MM.1S (cell line): ENCODE data around the gene BCL11A.

Experiments
- DNase-seq: peaks from one replicate; pipeline ENCODE4 v3.0.0-alpha.2; 2015
- H2AFZ ChIP-seq: fragments of 300-600 bp; sonication (generic); 2 replicates; pipeline ENCODE4 v1.6.0; 2016; ENCODE audit warnings: antibody characterized with exemption, low read length
- H3F3A ChIP-seq: fragments of 300-600 bp; sonication (generic); 2 replicates; pipeline ENCODE4 v1.6.1; 2016; ENCODE audit warnings: mild to moderate bottlenecking, antibody characterized with exemption, low read length, moderate library complexity, mixed read lengths; ENCODE audit not compliant: insufficient read depth
- H3K27ac ChIP-seq: fragments of 300-600 bp; sonication (generic); 2 replicates; pipeline ENCODE4 v1.5.1; 2016; ENCODE audit warnings: mild to moderate bottlenecking, low read length
- H3K27me3 ChIP-seq: fragments of 300-600 bp; sonication (generic); replicated peaks from 2 replicates; pipeline ENCODE4 v1.6.0; 2016; ENCODE audit warnings: low read length; ENCODE audit not compliant: insufficient read depth
- H3K36me3 ChIP-seq: fragments of 300-600 bp; sonication (generic); replicated peaks from 2 replicates; pipeline ENCODE4 v1.6.1; 2016; ENCODE audit warnings: mild to moderate bottlenecking, low read length, mixed read lengths; ENCODE audit not compliant: insufficient read depth
- H3K4me1 ChIP-seq: fragments of 300-600 bp; sonication (generic); 2 replicates; pipeline ENCODE4 v1.6.1; 2016; ENCODE audit warnings: low read length, mixed read lengths
- H3K4me2 ChIP-seq: fragments of 300-600 bp; sonication (generic); 2 replicates; pipeline ENCODE4 v1.6.0; 2016; ENCODE audit warnings: low read depth, low read length
- H3K4me3 ChIP-seq: fragments of 300-600 bp; sonication (generic); 2 replicates; pipeline ENCODE4 v1.5.1; 2016; ENCODE audit warnings: low read length, mixed read lengths
- H3K79me2 ChIP-seq: fragments of 300-600 bp; sonication (generic); 2 replicates; pipeline ENCODE4 v1.6.1; 2016; ENCODE audit warnings: mixed run types, low read length, mixed read lengths
- H3K9ac ChIP-seq: fragments of 300-600 bp; sonication (generic); 2 replicates; pipeline ENCODE4 v1.6.1; 2016; ENCODE audit warnings: low read length, mixed read lengths
- H3K9me2 ChIP-seq: fragments of 300-600 bp; sonication (generic); replicated peaks from 2 replicates; pipeline ENCODE4 v1.6.1; 2016; ENCODE audit warnings: mild to moderate bottlenecking, low read length, mixed read lengths; ENCODE audit not compliant: insufficient read depth
- H3K9me3 ChIP-seq: fragments of 300-600 bp; sonication (generic); replicated peaks from 2 replicates; pipeline ENCODE4 v1.6.1; 2016; ENCODE audit warnings: mild to moderate bottlenecking, low read length, mixed read lengths; ENCODE audit not compliant: insufficient read depth
- H4K20me1 ChIP-seq: fragments of 300-600 bp; sonication (generic); 2 replicates; pipeline ENCODE4 v1.6.1; 2016; ENCODE audit warnings: mild to moderate bottlenecking, low read length, moderate library complexity, mixed read lengths; ENCODE audit not compliant: insufficient read depth
- EZH2 ChIP-seq: fragments of 300-600 bp; sonication (generic); optimal IDR thresholded peaks from 2 replicates; pipeline ENCODE3; 2017; ENCODE audit warnings: low read depth, mild to moderate bottlenecking, antibody characterized with exemption, low read length, mixed read lengths
- EZH2phosphoT487 ChIP-seq: fragments of 300-600 bp; sonication (generic); IDR thresholded peaks from 2 replicates; pipeline ENCODE4 v1.6.1; 2018; ENCODE audit warnings: antibody characterized with exemption, low read length
- TF ChIP-seq, protein P1 (sequence below): fragments of 300-600 bp; sonication (generic); IDR thresholded peaks from 2 replicates; pipeline ENCODE4 v1.5.1; 2016; ENCODE audit warnings: antibody characterized with exemption, low read length, mixed read lengths

Gene BCL11A

DNA sequence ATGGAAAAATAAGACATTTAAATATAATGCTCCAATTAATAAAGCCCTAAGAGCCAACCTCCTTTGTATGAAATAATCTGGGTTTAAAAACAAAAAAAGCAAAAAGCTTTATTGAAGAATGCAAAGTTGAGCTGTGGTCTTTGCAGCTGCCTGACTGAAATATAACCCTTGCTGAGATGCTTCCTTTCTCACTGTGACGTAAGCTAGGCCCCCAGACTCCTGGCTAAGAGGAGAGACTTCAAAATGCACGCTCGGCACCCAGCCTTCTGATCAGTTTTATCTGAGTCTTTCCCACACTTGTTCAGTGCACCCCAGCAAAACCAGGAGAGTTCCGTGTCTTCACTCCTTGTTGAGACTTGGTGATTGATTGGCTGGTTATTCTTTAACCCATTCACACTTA lies 115.3 kb downstream of the BCL11A start:
- Histone ChIP-seq H3K27ac (no peak overlapping the region), H2AFZ (no peak overlapping the region), H3K4me2 (no peak overlapping the region), H4K20me1 (no peaks in the 10 kb centered on the region), H3K9ac (no peak overlapping the region), H3K27me3 (no peaks in the 10 kb centered on the region), H3K4me1 (0 out of 2 replicates have a peak, but pooled peaks cover 4% of the 10 kb centered on the region), H3K9me2 (no peaks in the 10 kb centered on the region), H3K4me3 (no peak overlapping the region), H3K36me3 (no peaks in the 10 kb centered on the region), H3K9me3 (no peaks in the 10 kb centered on the region), H3K79me2 (no peaks in the 10 kb centered on the region), H3F3A (no peaks in the 10 kb centered on the region)
- TF ChIP-seq, protein P1, sequence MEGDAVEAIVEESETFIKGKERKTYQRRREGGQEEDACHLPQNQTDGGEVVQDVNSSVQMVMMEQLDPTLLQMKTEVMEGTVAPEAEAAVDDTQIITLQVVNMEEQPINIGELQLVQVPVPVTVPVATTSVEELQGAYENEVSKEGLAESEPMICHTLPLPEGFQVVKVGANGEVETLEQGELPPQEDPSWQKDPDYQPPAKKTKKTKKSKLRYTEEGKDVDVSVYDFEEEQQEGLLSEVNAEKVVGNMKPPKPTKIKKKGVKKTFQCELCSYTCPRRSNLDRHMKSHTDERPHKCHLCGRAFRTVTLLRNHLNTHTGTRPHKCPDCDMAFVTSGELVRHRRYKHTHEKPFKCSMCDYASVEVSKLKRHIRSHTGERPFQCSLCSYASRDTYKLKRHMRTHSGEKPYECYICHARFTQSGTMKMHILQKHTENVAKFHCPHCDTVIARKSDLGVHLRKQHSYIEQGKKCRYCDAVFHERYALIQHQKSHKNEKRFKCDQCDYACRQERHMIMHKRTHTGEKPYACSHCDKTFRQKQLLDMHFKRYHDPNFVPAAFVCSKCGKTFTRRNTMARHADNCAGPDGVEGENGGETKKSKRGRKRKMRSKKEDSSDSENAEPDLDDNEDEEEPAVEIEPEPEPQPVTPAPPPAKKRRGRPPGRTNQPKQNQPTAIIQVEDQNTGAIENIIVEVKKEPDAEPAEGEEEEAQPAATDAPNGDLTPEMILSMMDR, result no peak
- no peak for TF ChIP-seq EZH2phosphoT487
- TF ChIP-seq EZH2, result no peak
- DNase-seq, result no peak

DNA sequence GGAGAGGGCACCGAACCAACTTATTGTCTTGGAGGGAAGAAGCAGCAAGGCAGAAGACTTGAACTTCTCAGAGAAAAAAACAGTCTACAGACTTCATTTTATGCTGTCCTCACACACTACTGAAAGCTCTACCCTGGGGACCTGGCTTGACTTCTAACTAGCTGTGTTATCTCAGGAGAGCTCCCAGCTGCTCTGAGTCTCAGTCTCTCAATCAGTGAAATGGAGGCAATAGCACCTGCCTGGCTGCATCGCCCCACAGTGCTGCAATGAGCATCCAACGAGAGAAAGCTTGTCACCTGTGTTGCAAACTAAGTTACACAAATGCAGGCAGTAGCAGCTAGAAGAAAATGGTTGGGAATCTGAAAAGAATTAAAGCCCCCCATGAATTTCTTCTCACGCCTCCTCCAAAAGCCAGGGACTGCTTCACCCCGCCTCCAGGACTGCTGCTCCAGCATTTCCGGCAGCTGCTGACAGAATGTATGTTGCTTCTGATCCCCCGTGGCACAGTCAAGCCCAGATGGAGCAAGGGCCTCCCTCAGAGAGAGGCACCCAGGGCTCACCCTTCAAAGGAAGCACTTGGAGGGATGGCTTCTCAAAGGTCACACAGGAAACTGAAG lies 116.3 kb downstream of the BCL11A start:
- Histone ChIP-seq H3K79me2 (no peaks in the 10 kb centered on the region), H3K4me2 (no peak overlapping the region), H3K4me1 (0 out of 2 replicates have a peak, but pooled peaks cover 4% of the 10 kb centered on the region)

GRCh38 chr2:60433018-60433596 lies 120.3 kb downstream of the BCL11A start:
- H3K79me2 ChIP-seq, result no peaks in the 10 kb centered on the region
- no peak overlapping the region for H3K9ac ChIP-seq
- H3K9me3 ChIP-seq, result no peaks in the 10 kb centered on the region
- H3K27me3 ChIP-seq, result no peaks in the 10 kb centered on the region
- TF ChIP-seq, protein P1, result no peak
- TF ChIP-seq EZH2, result no peak
- TF ChIP-seq EZH2phosphoT487, result no peak
- no peak overlapping the region for H3K4me3 ChIP-seq
- no peaks in the 10 kb centered on the region for H3K36me3 ChIP-seq
- no peaks in the 10 kb centered on the region for H3F3A ChIP-seq
- no peaks in the 10 kb centered on the region for H3K9me2 ChIP-seq
- no peaks in the 10 kb centered on the region for H4K20me1 ChIP-seq
- H2AFZ ChIP-seq, result no peak overlapping the region
- H3K4me2 ChIP-seq, result no peak overlapping the region
- H3K27ac ChIP-seq, result no peak overlapping the region
- no peak for DNase-seq
- no peaks in the 10 kb centered on the region for H3K4me1 ChIP-seq

More for the DNA sequence above, 116.3 kb downstream of the BCL11A start:
- H3K36me3 ChIP-seq, result no peaks in the 10 kb centered on the region
- H3K9me3 ChIP-seq, result no peaks in the 10 kb centered on the region
- no peak overlapping the region for H3K27ac ChIP-seq
- DNase-seq, result no peak
- H3K9me2 ChIP-seq, result no peaks in the 10 kb centered on the region
- TF ChIP-seq EZH2phosphoT487 (no peak), EZH2 (no peak)
- TF ChIP-seq, protein P1, result no peak
- H2AFZ ChIP-seq, result no peak overlapping the region
- no peaks in the 10 kb centered on the region for H3K27me3 ChIP-seq
- H3K9ac ChIP-seq, result no peak overlapping the region
- H4K20me1 ChIP-seq, result no peaks in the 10 kb centered on the region
- no peak overlapping the region for H3K4me3 ChIP-seq
- H3F3A ChIP-seq, result no peaks in the 10 kb centered on the region
